T-helper 17 cell (primary cell): ENCODE data around the gene INTS1. TPM values are rescaled to one million over a fixed set of nuclear protein-coding genes. Genes with fewer than 3 reads are reported as not detected.
"Not testable (repeated sequence)": the region's sequence is repeated elsewhere in the genome, so short reads cannot be mapped to it uniquely, and the experiment has no call there.

Experiments used
- ATAC-seq: fragments of 150-1000 bp; cut with Tn5 transposase; 2 replicates; pipeline ENCODE4 v1.10.0; 2021; ENCODE audit warnings: mild to moderate bottlenecking, moderate library complexity
- DNase-seq, 3 donors: peaks; one replicate each; pipeline versions ENCODE4 v3.0.0 to v3.0.0-alpha.2; 2020 to 2021
- H3K9me3 ChIP-seq: one replicate; pipeline ENCODE4 v1.7.0; 2013; ENCODE audit warnings: low read length, mild to moderate bottlenecking; ENCODE audit not compliant: control insufficient read depth, poor library complexity, severe bottlenecking
- H3K27ac Mint-ChIP-seq: one replicate; pipeline ENCODE4 v1.8.0; 2022; ENCODE audit warnings: mild to moderate bottlenecking, moderate library complexity, mixed read lengths
- H3K27me3 Mint-ChIP-seq: one replicate; pipeline ENCODE4 v1.8.0; 2022; ENCODE audit warnings: mixed read lengths
- H3K36me3 Mint-ChIP-seq: one replicate; pipeline ENCODE4 v1.8.0; 2022; ENCODE audit warnings: low read depth, mixed read lengths
- H3K4me1 Mint-ChIP-seq: one replicate; pipeline ENCODE4 v1.8.0; 2022; ENCODE audit warnings: mild to moderate bottlenecking, mixed read lengths
- H3K4me3 Mint-ChIP-seq: one replicate; pipeline ENCODE4 v1.8.0; 2022; ENCODE audit warnings: mild to moderate bottlenecking, moderate library complexity, mixed read lengths
- total RNA-seq, 4 donors: library from RNA in 2 of 4; stranded (reverse) in 2 of 4; gene quantifications; one replicate each; pipeline ENCODE4 v1.2.3 and lab custom pipeline; 2022 to 2026

The INTS1 gene
- total RNA-seq, 2 donors from 2014 or later, result 88.2 to 89.4 TPM

- peak; percentile 57 for ATAC-seq
- no peaks in the 10 kb centered on the region for H3K9me3 ChIP-seq
- peaks cover 2% of the 10 kb centered on the region for H3K36me3 Mint-ChIP-seq
- H3K4me1 Mint-ChIP-seq, result peaks cover 23% of the 10 kb centered on the region
- peak; percentile 38 to 63 (median 60) for DNase-seq
- no peak overlapping the region for H3K27ac Mint-ChIP-seq
- H3K27me3 Mint-ChIP-seq, result peaks cover 6% of the 10 kb centered on the region
- peak overlapping the region; percentile 75 for H3K4me3 Mint-ChIP-seq
Observed at GRCh38 chr7:1530946-1531262, 26.7 kb upstream of the INTS1 start.

DNA sequence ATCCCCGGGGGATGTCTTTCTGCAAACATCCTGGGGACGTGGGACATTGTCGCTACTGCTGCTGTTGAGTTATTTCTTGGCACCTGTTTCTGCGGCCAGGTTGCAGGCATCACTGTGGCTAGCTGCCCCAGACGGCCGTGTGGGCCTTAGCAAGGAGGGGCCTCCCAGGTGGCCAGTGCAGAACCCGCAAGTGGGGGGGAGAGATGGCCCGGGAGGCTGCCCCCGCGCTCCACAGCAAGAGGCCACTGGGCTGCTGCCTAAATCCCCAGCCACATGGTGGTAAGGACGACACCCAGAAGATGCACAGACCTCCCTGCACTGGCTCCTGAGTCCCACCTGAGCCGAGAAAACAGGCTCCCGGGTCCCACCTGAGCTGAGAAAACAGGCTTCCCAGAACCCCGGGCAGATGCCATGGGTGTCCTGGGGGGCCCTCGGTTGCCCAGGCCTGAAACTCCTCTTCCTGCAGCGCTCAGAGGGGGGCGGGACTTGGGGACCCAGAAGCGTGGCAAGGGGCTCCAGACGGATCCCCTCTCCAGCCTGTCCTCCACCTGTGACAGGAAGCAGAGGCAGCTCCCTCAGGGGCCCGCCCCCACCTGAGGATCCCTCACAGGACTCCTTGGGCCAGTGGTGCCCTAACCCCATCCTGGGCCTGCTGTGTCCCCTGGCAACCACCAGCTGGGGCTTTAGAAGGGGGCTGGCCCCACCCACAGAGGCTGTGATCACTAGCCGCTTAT is 25.4 kb upstream of the INTS1 start:
- ATAC-seq, result no peak
- peak overlapping the region; percentile 75 for H3K4me3 Mint-ChIP-seq
- peaks cover 23% of the 10 kb centered on the region for H3K4me1 Mint-ChIP-seq
- H3K36me3 Mint-ChIP-seq, result peaks cover 2% of the 10 kb centered on the region
- H3K27me3 Mint-ChIP-seq, result peaks cover 6% of the 10 kb centered on the region
- peak overlapping the region; percentile 82 for H3K27ac Mint-ChIP-seq
- H3K9me3 ChIP-seq, result no peaks in the 10 kb centered on the region
- DNase-seq, result no peak

DNA sequence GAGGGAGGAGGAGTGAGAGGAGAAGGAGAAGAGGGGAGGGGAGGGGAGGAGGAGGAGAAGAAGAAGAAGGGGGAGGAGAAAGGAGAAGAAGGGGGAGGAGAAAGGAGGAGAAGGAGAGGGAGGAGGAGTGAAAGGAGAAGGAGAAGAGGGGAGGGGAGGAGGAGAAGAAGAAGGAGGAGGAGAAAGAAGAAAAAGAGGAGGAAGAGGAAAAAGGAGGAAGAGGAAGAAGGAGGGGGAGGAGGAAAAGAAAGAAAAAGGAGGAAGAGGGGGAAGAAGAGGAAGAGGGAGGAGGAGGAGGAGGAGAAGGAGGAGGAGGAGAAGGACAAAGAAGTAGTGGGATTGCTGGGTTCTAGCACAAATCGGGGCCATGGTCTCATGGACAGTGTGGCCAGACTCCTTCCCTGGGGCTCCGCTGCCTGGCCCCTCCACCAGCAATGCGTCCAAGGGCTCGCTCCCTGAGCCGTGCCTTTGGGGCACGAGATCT is 22.1 kb upstream of the INTS1 start:
- Mint-ChIP-seq H3K27me3 (peaks cover 6% of the 10 kb centered on the region), H3K36me3 (peaks cover 2% of the 10 kb centered on the region), H3K27ac (no peak overlapping the region)

GRCh38 chr7:1525409-1525808 is 21.2 kb upstream of the INTS1 start:
- H3K4me1 Mint-ChIP-seq, result peaks cover 2% of the 10 kb centered on the region
- no peak for ATAC-seq
- peaks cover 6% of the 10 kb centered on the region for H3K27me3 Mint-ChIP-seq
- H3K4me3 Mint-ChIP-seq, result no peak overlapping the region
- H3K36me3 Mint-ChIP-seq, result peaks cover 2% of the 10 kb centered on the region
- DNase-seq, result no peak
- peak overlapping the region; percentile 32 for H3K27ac Mint-ChIP-seq
- no peaks in the 10 kb centered on the region for H3K9me3 ChIP-seq

More for the DNA sequence above, 22.1 kb upstream of the INTS1 start:
- ATAC-seq (no peak), DNase-seq (no peak)
- no peaks in the 10 kb centered on the region for H3K9me3 ChIP-seq
- Mint-ChIP-seq H3K4me1 (peaks cover 2% of the 10 kb centered on the region), H3K4me3 (no peak overlapping the region)

- DNase-seq, result no peak
- ATAC-seq, result no peak
- Mint-ChIP-seq H3K27ac (no peak overlapping the region), H3K4me3 (no peak overlapping the region), H3K4me1 (no peaks in the 10 kb centered on the region), H3K27me3 (peaks cover 6% of the 10 kb centered on the region), H3K36me3 (peaks cover 2% of the 10 kb centered on the region)
- no peaks in the 10 kb centered on the region for H3K9me3 ChIP-seq
Observed at GRCh38 chr7:1523844-1524243, 19.7 kb upstream of the INTS1 start.

DNA sequence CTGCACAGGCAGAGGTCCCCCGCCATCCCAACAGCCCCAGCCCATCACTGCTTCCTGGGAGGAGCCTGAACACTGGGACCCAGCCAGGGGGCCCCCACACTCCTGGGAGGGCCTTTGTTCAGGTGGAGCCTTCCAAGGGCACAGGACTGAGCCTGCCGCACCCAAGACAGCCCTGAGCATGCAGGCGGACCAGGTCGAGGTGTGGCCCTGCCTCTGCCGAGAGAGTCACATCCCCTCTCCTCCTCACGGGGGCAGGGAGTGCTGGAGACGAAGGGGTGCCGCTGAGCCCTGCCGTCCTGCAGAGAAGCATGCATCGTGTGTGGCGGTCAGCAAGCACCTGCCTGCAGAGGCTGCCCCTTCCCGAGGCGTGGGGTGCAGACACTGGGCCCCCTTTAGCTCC is 19.0 kb upstream of the INTS1 start:
- no peak for ATAC-seq

DNA sequence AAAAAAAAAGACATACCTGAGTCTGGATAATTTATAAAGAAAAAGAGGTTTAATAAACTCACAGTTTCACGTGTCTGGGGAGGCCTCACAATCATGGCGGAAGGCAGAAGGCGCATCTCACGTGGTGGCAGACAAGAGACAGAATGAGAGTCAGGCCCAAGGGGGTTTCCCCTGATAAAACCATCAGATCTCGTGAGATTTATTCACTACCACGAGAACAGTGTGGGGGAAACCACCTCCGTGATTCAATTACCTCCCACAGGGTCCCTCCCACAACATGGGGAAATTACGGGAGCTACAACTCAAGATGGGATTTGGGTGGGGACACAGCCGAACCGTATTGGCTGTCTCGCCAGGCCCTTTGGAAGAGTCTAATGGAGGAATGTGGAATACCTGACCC is 17.3 kb upstream of the INTS1 start:
- H3K27ac Mint-ChIP-seq, result no peak overlapping the region
- no peaks in the 10 kb centered on the region for H3K9me3 ChIP-seq
- ATAC-seq (peak; percentile 76), DNase-seq (no peak)
- H3K36me3 Mint-ChIP-seq, result no peaks in the 10 kb centered on the region
- no peaks in the 10 kb centered on the region for H3K4me1 Mint-ChIP-seq
- H3K27me3 Mint-ChIP-seq, result peaks cover under 1% of the 10 kb centered on the region
- H3K4me3 Mint-ChIP-seq, result no peak overlapping the region

More for the DNA sequence above, 19.0 kb upstream of the INTS1 start:
- H3K36me3 Mint-ChIP-seq, result peaks cover 2% of the 10 kb centered on the region
- no peak for DNase-seq
- peaks cover 6% of the 10 kb centered on the region for H3K27me3 Mint-ChIP-seq
- no peak overlapping the region for H3K4me3 Mint-ChIP-seq
- H3K27ac Mint-ChIP-seq, result no peak overlapping the region
- no peaks in the 10 kb centered on the region for H3K9me3 ChIP-seq
- no peaks in the 10 kb centered on the region for H3K4me1 Mint-ChIP-seq

DNA sequence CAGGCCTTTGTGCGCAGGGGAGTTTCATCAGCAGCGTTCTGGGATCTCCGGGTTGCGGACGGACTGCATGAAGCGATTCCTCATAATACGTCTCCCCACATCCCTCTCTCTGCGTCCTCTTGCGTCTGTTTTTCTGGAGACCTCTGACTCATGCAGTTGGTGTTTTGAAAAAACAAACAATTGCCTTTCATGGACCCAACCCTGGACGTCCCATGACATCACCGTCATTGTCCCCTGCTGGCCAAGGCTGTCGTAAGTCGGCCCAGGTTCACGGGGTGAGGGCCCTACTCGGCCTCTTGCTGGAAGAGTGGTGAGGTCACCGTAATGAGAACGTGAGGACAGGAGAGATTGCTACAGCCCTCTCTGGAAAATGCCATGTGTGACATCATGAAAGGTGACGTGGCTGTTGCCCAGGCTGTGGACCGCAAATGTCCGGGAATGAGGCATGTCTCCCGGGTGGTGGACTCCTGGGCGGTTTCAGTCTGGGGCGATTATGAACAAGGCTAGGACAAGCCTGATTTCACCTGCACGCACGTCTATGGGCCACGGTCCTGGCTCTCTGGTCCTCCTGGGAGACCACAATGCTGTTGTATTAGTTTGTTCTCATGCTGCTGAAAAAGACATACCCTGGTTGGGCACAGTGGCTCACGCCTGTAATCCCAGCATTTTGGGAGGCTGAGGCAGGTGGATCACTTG is 16.5 kb upstream of the INTS1 start:
- no peaks in the 10 kb centered on the region for H3K36me3 Mint-ChIP-seq
- H3K27me3 Mint-ChIP-seq, result no peaks in the 10 kb centered on the region
- DNase-seq (no peak), ATAC-seq (no peak)
- H3K9me3 ChIP-seq, result no peaks in the 10 kb centered on the region
- no peak overlapping the region for H3K27ac Mint-ChIP-seq
- H3K4me1 Mint-ChIP-seq, result no peaks in the 10 kb centered on the region
- H3K4me3 Mint-ChIP-seq, result no peak overlapping the region

DNA sequence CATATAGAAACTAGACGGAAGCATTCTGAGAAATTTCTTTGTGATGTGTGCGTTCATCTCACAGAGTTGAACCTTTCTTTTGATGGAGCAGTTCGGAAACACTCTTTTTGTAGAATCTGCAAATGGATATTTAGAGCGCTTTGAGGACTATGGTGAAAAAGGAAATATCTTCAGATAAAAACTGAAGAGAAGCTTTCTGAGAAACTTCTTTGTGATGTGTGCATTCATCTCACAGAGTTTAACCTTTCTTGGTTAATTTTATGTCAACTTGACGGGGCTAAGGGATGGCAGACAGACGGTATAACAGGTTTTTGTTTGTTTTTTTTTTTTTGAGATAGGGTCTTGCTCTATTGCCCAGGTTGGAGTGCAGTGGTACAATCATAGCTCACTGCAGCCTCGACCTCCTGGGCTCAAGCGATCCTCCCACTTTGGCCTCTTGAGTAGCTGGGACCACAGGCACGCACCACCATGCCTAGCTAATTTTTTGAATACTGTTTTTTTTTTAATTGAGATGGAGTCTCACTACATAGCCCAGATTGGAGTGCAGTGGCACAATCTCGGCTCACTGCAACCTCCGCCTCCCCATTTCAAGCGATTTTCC is 15.2 kb upstream of the INTS1 start:
- H3K27ac Mint-ChIP-seq, H3K4me1 Mint-ChIP-seq, H3K36me3 Mint-ChIP-seq, H3K4me3 Mint-ChIP-seq, H3K27me3 Mint-ChIP-seq, ATAC-seq, DNase-seq, H3K9me3 ChIP-seq: not testable (repeated sequence)

DNA sequence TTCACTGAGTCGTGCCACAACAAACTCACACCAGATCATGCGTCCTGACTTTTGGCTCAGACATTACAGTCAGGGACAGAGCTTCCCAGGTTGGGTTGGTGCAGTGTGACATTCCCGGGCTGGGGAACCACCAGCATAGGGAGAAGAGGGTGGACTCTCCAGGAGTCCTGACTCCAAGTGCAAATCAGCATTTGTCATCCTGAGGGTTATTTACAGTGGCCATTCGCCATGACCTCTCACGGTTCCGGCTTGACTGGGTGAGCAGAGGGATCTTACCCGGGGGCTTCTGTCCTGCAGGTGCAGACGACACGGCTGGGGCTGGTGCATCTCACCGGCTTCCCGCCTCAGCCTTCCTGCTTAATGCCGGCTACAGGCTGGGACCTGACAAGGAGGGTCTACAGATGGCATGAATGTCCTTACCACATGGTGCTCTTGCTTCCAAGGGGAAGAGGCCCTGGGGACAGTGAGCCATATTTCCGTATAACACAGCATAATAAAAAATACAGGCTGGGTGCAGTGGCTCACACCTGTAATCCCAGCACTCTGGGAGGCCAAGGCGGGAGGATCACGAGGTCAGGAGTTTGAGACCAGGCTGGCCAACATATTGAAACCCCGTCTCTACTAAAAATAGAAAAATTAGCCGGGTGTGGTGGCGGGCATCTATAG is 12.5 kb upstream of the INTS1 start:
- DNase-seq, result no peak
- no peak overlapping the region for H3K4me3 Mint-ChIP-seq
- H3K36me3 Mint-ChIP-seq, result no peaks in the 10 kb centered on the region
- no peak for ATAC-seq
- H3K4me1 Mint-ChIP-seq, result peaks cover 9% of the 10 kb centered on the region
- H3K27ac Mint-ChIP-seq, result no peak overlapping the region
- H3K9me3 ChIP-seq, result no peaks in the 10 kb centered on the region
- no peaks in the 10 kb centered on the region for H3K27me3 Mint-ChIP-seq

- not testable (repeated sequence) for H3K9me3 ChIP-seq, H3K27me3 Mint-ChIP-seq, H3K27ac Mint-ChIP-seq, H3K36me3 Mint-ChIP-seq, H3K4me1 Mint-ChIP-seq, DNase-seq, ATAC-seq
- peak overlapping the region; percentile 36 for H3K4me3 Mint-ChIP-seq
Observed at GRCh38 chr7:1515509-1515967, 11.3 kb upstream of the INTS1 start.

- H3K9me3 ChIP-seq, result no peaks in the 10 kb centered on the region
- H3K4me1 Mint-ChIP-seq, result peaks cover 9% of the 10 kb centered on the region
- H3K27me3 Mint-ChIP-seq, result no peaks in the 10 kb centered on the region
- no peak for ATAC-seq
- H3K4me3 Mint-ChIP-seq, result no peak overlapping the region
- no peak overlapping the region for H3K27ac Mint-ChIP-seq
- no peak for DNase-seq
- no peaks in the 10 kb centered on the region for H3K36me3 Mint-ChIP-seq
Observed at GRCh38 chr7:1514995-1515401, 10.8 kb upstream of the INTS1 start.

- no peaks in the 10 kb centered on the region for H3K9me3 ChIP-seq
- Mint-ChIP-seq H3K4me1 (peaks cover 9% of the 10 kb centered on the region), H3K36me3 (no peaks in the 10 kb centered on the region), H3K27ac (no peak overlapping the region), H3K4me3 (no peak overlapping the region), H3K27me3 (no peaks in the 10 kb centered on the region)
- DNase-seq (no peak), ATAC-seq (no peak)
Observed at GRCh38 chr7:1514407-1514806, 10.2 kb upstream of the INTS1 start.
